ENCODE results near the gene STX16. TPM values are rescaled to one million over a fixed set of nuclear protein-coding genes. Genes with fewer than 3 reads are reported as not detected.

STX16 gene
- total and polyA plus RNA-seq, 2 of the 13 experiments (the other 11 are each of a cell fraction or from before 2014, with no cell fraction given), result 28.0 to 72.7 TPM

- Histone ChIP-seq H3K79me2 (ENCODE audit: insufficient read depth, low read length) (no peaks in the 10 kb centered on the region), H2AFZ (ENCODE audit: low read length) (no peak overlapping the region), H4K20me1 (ENCODE audit: insufficient read depth, low read length) (no peaks in the 10 kb centered on the region; the same call in 1 of the 2 replicates), H3K4me3 (replicated peaks in 1 of 3; ENCODE audit: insufficient read depth in 1 of 3, low read depth in 2 of 3, low read length in 3 of 3) (no peak overlapping the region), H3K36me3 (replicated peaks in 1 of 2; ENCODE audit: control insufficient read depth in 1 of 2, insufficient read depth in 2 of 2, low read length in 2 of 2) (no peaks in the 10 kb centered on the region), H3K9ac (ENCODE audit: insufficient read depth, low read depth, low read length) (no peak overlapping the region), H3K27ac (ENCODE audit: extremely low read length, insufficient read depth, low read length) (no peak overlapping the region), H3K9me3 (ENCODE audit: low read length) (no peaks in the 10 kb centered on the region), H3K4me2 (ENCODE audit: low read depth, low read length) (no peak overlapping the region), H3K4me1 (ENCODE audit: insufficient read depth, low read length) (peaks cover 23% of the 10 kb centered on the region), H3K27me3 (ENCODE audit: control insufficient read depth in 1 of 2, insufficient read depth in 2 of 2, low read length in 2 of 2) (peaks cover 2 to 3% of the 10 kb centered on the region in 2 experiments; a peak in 1 of 5 replicates)
- FAIRE-seq, result no peak
- intact Hi-C loops (cut with micrococcal nuclease; ENCODE audit: unreplicated experiment), result no loop called here
- BruUV-seq (replicated peaks), result no TSS peak
- WGBS (ENCODE audit: low lambda C conversion rate), result 84% methylated on average over 16 of the region's 16 CpGs
- DNase-seq (ENCODE audit: low spot score), result no peak
- CTCF ChIA-PET (ENCODE audit: low intra/inter-chr PET ratio, low total read pairs), result no interaction called here
- in situ Hi-C loops (cut with HindIII; ENCODE audit: extremely low pct_ligation_motif_present, low pct_unique_long_range_greater_than_20kb), result no loop called here
- POLR2A ChIA-PET, result no interaction called here
- no peak for ATAC-seq
- TF ChIP-seq POLR2AphosphoS5 (IDR thresholded peaks at IDR 0.05; ENCODE audit: low read depth, low read length) (no peak), ZBTB20 (CRISPR knock-in tag; IDR thresholded peaks at IDR 0.05; ENCODE audit: borderline replicate concordance, low read depth) (no peak), ZNF780A (CRISPR knock-in tag; IDR thresholded peaks at IDR 0.05) (no peak), ZNF205 (CRISPR knock-in tag; IDR thresholded peaks at IDR 0.05) (no peak), SMARCC2 (IDR thresholded peaks at IDR 0.05) (no peak), FOXP1 (IDR thresholded peaks at IDR 0.05) (no peak), FOXP1 (CRISPR knock-in tag; IDR thresholded peaks at IDR 0.05) (no peak), CAMTA2 (CRISPR knock-in tag; IDR thresholded peaks at IDR 0.05; ENCODE audit: borderline replicate concordance) (0 out of 2 replicates have a peak, but pooled peaks have one; percentile 42), ZNF121 (CRISPR knock-in tag; IDR thresholded peaks at IDR 0.05) (peak; percentile 73), ZFYVE20 (CRISPR knock-in tag; IDR thresholded peaks at IDR 0.05; ENCODE audit: borderline replicate concordance, low read depth) (no peak), ZNF326 (CRISPR knock-in tag; IDR thresholded peaks at IDR 0.05; ENCODE audit: borderline replicate concordance) (no peak), ZNF292 (CRISPR knock-in tag; IDR thresholded peaks at IDR 0.05; ENCODE audit: borderline replicate concordance, low read depth) (no peak), AGO2 (optimal IDR thresholded peaks at IDR 0.05; ENCODE audit: low read depth, low read length) (peak; percentile 41), ZNF792 (CRISPR knock-in tag; IDR thresholded peaks at IDR 0.05) (no peak), ATF7 (IDR thresholded peaks at IDR 0.05) (no peak), ATF7 (CRISPR knock-in tag; IDR thresholded peaks at IDR 0.05) (no peak), HNF1A (IDR thresholded peaks at IDR 0.05; ENCODE audit: low read depth) (no peak), HNF1A (CRISPR knock-in tag; IDR thresholded peaks at IDR 0.05; ENCODE audit: borderline replicate concordance) (no peak), ZBTB46 (CRISPR knock-in tag; IDR thresholded peaks at IDR 0.05; ENCODE audit: borderline replicate concordance) (no peak)
These were observed 63.3 kb downstream of the STX16 start for GRCh38 chr20:58714340-58714922.
